ENCODE results near the gene MAS1L. TPM values are rescaled to one million over a fixed set of nuclear protein-coding genes. Genes with fewer than 3 reads are reported as not detected.

The MAS1L gene
- total RNA-seq, 1 donor from 2014 or later = not detected

GRCh38 chr6:29465801-29466200 lies 22.0 kb downstream of the MAS1L start:
- Mint-ChIP-seq H3K36me3 (ENCODE audit: unreplicated experiment) (no peaks in the 10 kb centered on the region), H3K27me3 (ENCODE audit: unreplicated experiment) (no peaks in the 10 kb centered on the region), H3K4me1 (ENCODE audit: unreplicated experiment) (no peaks in the 10 kb centered on the region), H3K27ac (ENCODE audit: unreplicated experiment) (no peak overlapping the region), H3K9me3 (ENCODE audit: unreplicated experiment) (no peaks in the 10 kb centered on the region), H3K4me3 (ENCODE audit: unreplicated experiment) (no peak overlapping the region)
- TF ChIP-seq CTCF (IDR thresholded peaks at IDR 0.05) = no peak
- no peak for DNase-seq (ENCODE audit: extremely low spot score, unreplicated experiment)

- no peak for TF ChIP-seq CTCF (IDR thresholded peaks at IDR 0.05)
- Mint-ChIP-seq H3K27me3 (ENCODE audit: unreplicated experiment) (no peaks in the 10 kb centered on the region), H3K4me3 (ENCODE audit: unreplicated experiment) (no peak overlapping the region), H3K27ac (ENCODE audit: unreplicated experiment) (no peak overlapping the region), H3K9me3 (ENCODE audit: unreplicated experiment) (no peaks in the 10 kb centered on the region), H3K4me1 (ENCODE audit: unreplicated experiment) (no peaks in the 10 kb centered on the region), H3K36me3 (ENCODE audit: unreplicated experiment) (no peaks in the 10 kb centered on the region)
- no peak for DNase-seq (ENCODE audit: extremely low spot score, unreplicated experiment)
These were observed 22.5 kb downstream of the MAS1L start for GRCh38 chr6:29465279-29465678.

GRCh38 chr6:29462022-29462421 lies 25.7 kb downstream of the MAS1L start:
- no peak for TF ChIP-seq CTCF (IDR thresholded peaks at IDR 0.05)
- H3K27ac Mint-ChIP-seq (ENCODE audit: unreplicated experiment) = no peak overlapping the region
- H3K27me3 Mint-ChIP-seq (ENCODE audit: unreplicated experiment) = no peaks in the 10 kb centered on the region
- no peaks in the 10 kb centered on the region for H3K4me1 Mint-ChIP-seq (ENCODE audit: unreplicated experiment)
- DNase-seq (ENCODE audit: extremely low spot score, unreplicated experiment) = no peak
- no peaks in the 10 kb centered on the region for H3K36me3 Mint-ChIP-seq (ENCODE audit: unreplicated experiment)
- no peak overlapping the region for H3K4me3 Mint-ChIP-seq (ENCODE audit: unreplicated experiment)
- H3K9me3 Mint-ChIP-seq (ENCODE audit: unreplicated experiment) = no peaks in the 10 kb centered on the region

DNA sequence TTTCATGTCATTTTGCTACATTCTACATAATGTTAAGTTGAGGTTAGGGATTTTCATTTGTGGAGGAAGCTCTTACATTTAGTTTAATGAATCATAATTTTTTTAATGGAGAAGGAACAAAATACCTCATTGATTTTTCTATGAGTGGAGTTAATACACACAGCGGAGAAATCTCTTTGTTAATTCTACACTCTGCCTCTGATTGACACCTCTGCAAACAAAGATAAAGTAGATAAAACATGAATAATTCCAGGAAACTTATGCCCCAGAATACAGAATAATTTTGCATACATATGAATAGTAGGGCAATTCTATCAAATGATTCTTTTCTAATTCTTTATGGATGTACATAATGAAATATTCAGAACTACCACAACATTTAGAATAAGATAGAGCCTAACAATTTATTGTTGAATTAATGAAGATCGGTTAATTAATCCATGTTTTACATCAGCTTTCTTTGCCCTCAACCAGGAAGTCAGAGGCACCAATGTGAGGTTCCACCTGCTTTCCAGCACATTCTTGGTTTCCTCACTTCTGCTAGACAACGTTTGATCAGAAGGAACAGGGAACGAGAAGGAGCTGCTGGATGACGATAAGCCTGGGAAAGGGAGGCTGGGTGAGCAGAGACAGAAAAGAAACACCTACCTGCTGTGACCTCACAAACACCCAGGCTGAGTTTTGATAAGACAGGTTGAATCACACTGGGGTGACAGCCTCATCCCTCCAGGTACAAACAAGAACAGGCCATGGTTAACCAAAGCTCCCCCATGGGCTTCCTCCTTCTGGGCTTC lies 26.5 kb downstream of the MAS1L start:
- H3K27ac Mint-ChIP-seq (ENCODE audit: unreplicated experiment) = no peak overlapping the region
- no peaks in the 10 kb centered on the region for H3K36me3 Mint-ChIP-seq (ENCODE audit: unreplicated experiment)
- DNase-seq (ENCODE audit: extremely low spot score, unreplicated experiment) = no peak
- H3K4me1 Mint-ChIP-seq (ENCODE audit: unreplicated experiment) = no peaks in the 10 kb centered on the region
- H3K27me3 Mint-ChIP-seq (ENCODE audit: unreplicated experiment) = no peaks in the 10 kb centered on the region
- no peaks in the 10 kb centered on the region for H3K9me3 Mint-ChIP-seq (ENCODE audit: unreplicated experiment)
- no peak for TF ChIP-seq CTCF (IDR thresholded peaks at IDR 0.05)
- no peak overlapping the region for H3K4me3 Mint-ChIP-seq (ENCODE audit: unreplicated experiment)

- DNase-seq (ENCODE audit: extremely low spot score, unreplicated experiment) = no peak
- Mint-ChIP-seq H3K4me3 (ENCODE audit: unreplicated experiment) (no peak within 1 kb of the TSS), H3K9me3 (ENCODE audit: unreplicated experiment) (no peaks in the 10 kb centered on the region), H3K36me3 (ENCODE audit: unreplicated experiment) (no peaks in the 10 kb centered on the region), H3K4me1 (ENCODE audit: unreplicated experiment) (no peaks in the 10 kb centered on the region), H3K27me3 (ENCODE audit: unreplicated experiment) (no peaks in the 10 kb centered on the region), H3K27ac (ENCODE audit: unreplicated experiment) (no peak within 1 kb of the TSS)
- no peak for TF ChIP-seq CTCF (IDR thresholded peaks at IDR 0.05)
These were observed 30.8 kb downstream of the MAS1L start, which contains the start of the genes OR11A1 and OR2H1 for GRCh38 chr6:29456971-29457370. TSS of gene OR11A1 (minus strand) at chr6:29457071. CDS start at chr6:29427641, 29,430 bp downstream. TSS of gene OR2H1 (plus strand) at chr6:29457155. CDS start at chr6:29461770, 4,615 bp downstream.
